ENCODE results near the gene AHRR. TPM values are rescaled to one million over a fixed set of nuclear protein-coding genes. Genes with fewer than 3 reads are reported as not detected.
A peak's percentile ranks its signal among the peaks of the same experiment; 100 is the strongest.

Gene AHRR
- total and polyA plus RNA-seq, 9 of the 15 experiments (the other 6 are each of a cell fraction or from before 2014, with no cell fraction given): 0.06 to 1.6 (median 0.75) TPM; not detected in 1

DNA sequence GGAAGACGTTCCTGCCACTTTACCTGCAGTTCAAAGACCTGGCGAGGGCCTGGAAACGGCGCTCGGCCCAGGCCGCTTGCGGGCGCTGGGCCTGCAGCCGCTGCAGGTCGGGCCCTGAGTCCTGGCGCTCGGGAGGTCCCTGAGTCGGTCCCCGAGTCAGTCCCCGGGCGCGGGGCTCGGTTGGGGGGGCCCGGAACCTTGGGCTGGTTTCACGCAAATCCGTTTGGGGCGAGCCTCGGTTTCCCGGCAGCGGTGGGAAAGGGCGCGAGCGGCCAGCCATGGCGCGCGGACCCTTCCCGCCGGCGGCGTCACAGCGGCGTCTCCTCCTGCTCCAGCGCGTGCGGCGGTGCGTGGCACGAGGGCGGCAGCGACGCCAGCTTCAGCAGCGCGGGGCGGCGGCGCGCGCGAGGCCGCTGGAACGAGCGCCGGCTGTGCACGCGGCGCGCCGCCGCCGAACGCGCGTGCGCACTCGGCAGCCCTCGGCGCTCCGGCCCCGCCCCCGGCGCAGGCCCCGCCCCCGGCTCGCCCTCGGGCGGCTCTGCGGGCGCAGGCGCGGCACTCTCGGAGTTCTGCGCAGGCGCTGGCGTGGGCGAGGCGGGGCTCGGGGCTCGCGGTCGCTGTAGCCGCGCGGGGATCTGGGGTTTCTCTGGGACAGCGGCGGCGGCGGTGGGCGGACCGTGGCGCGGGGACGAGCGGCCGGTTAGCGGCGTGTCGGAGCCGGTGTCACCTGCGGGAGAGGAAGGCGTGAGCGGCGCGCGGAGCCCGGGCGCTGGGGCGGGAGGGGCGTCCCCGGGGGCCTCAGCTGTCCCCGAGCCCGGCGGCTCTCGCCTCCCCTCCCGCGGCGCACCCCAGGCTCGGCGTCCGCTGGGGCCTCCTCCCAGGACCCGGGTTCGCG is 151.4 kb downstream of the AHRR start (continued):
- TF ChIP-seq, protein P1, sequence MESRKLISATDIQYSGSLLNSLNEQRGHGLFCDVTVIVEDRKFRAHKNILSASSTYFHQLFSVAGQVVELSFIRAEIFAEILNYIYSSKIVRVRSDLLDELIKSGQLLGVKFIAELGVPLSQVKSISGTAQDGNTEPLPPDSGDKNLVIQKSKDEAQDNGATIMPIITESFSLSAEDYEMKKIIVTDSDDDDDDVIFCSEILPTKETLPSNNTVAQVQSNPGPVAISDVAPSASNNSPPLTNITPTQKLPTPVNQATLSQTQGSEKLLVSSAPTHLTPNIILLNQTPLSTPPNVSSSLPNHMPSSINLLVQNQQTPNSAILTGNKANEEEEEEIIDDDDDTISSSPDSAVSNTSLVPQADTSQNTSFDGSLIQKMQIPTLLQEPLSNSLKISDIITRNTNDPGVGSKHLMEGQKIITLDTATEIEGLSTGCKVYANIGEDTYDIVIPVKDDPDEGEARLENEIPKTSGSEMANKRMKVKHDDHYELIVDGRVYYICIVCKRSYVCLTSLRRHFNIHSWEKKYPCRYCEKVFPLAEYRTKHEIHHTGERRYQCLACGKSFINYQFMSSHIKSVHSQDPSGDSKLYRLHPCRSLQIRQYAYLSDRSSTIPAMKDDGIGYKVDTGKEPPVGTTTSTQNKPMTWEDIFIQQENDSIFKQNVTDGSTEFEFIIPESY (CRISPR knock-in tag; IDR thresholded peaks at IDR 0.05): peak; percentile 76; the same call in 1 of the 2 replicates
- TF ChIP-seq ZNF695 (CRISPR knock-in tag; IDR thresholded peaks at IDR 0.05): 0 out of 2 replicates have a peak, but pooled peaks have one; percentile 19
- TF ChIP-seq KLF6 (CRISPR knock-in tag; IDR thresholded peaks at IDR 0.05; ENCODE audit: borderline replicate concordance): no peak
- peak; percentile 57 for TF ChIP-seq RB1 (IDR thresholded peaks at IDR 0.05; ENCODE audit: low read depth)
- peak; percentile 89 for TF ChIP-seq E2F3 (CRISPR knock-in tag; IDR thresholded peaks at IDR 0.05)
- TF ChIP-seq PHF20 (IDR thresholded peaks at IDR 0.05; ENCODE audit: partially characterized antibody): peak; percentile 73
- TF ChIP-seq ZNF197 (CRISPR knock-in tag; IDR thresholded peaks at IDR 0.05; ENCODE audit: low read depth): peak; percentile 95
- TF ChIP-seq ZNF239 (CRISPR knock-in tag; IDR thresholded peaks at IDR 0.05): peak; percentile 28; the same call in 1 of the 2 replicates
- TF ChIP-seq, protein P2, sequence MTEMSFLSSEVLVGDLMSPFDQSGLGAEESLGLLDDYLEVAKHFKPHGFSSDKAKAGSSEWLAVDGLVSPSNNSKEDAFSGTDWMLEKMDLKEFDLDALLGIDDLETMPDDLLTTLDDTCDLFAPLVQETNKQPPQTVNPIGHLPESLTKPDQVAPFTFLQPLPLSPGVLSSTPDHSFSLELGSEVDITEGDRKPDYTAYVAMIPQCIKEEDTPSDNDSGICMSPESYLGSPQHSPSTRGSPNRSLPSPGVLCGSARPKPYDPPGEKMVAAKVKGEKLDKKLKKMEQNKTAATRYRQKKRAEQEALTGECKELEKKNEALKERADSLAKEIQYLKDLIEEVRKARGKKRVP (CRISPR knock-in tag; IDR thresholded peaks at IDR 0.05): 0 out of 2 replicates have a peak, but pooled peaks have one; percentile 8
- TF ChIP-seq, protein P3, sequence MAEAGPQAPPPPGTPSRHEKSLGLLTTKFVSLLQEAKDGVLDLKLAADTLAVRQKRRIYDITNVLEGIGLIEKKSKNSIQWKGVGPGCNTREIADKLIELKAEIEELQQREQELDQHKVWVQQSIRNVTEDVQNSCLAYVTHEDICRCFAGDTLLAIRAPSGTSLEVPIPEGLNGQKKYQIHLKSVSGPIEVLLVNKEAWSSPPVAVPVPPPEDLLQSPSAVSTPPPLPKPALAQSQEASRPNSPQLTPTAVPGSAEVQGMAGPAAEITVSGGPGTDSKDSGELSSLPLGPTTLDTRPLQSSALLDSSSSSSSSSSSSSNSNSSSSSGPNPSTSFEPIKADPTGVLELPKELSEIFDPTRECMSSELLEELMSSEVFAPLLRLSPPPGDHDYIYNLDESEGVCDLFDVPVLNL (CRISPR knock-in tag; IDR thresholded peaks at IDR 0.05; ENCODE audit: low read depth): 0 out of 2 replicates have a peak, but pooled peaks have one; percentile 46
- no peak for TF ChIP-seq TBL1XR1 (IDR thresholded peaks at IDR 0.05; ENCODE audit: low read length in 2 of 2)
- peak; percentile 90 to 91 for TF ChIP-seq NRF1 (conservative IDR thresholded peaks at IDR 0.05 in 1 of 2, IDR thresholded peaks at IDR 0.05 in 1 of 2)
- peak; percentile 99 for TF ChIP-seq L3MBTL2 (IDR thresholded peaks at IDR 0.05)
- TF ChIP-seq SAP30 (IDR thresholded peaks at IDR 0.05; ENCODE audit: borderline replicate concordance, insufficient read depth, low read depth, low read length, poor library complexity, severe bottlenecking): peak; percentile 57
